ENCODE measurements around the gene SERINC2. TPM values are rescaled to one million over a fixed set of nuclear protein-coding genes. Genes with fewer than 3 reads are reported as not detected.

Gene SERINC2
- total and polyA plus RNA-seq, 9 of the 15 experiments (the other 6 are each of a cell fraction or from before 2014, with no cell fraction given), result 0.07 to 1.2 (median 0.70) TPM; not detected in 2

- WGBS (ENCODE audit: insufficient coverage, low coverage, missing lambda C conversion rate), result 13% methylated on average over 14 of the region's 14 CpGs
These were observed 13.4 kb downstream of the SERINC2 start for GRCh38 chr1:31426249-31426922.

More at GRCh38 chr1:31426249-31426922, 13.4 kb downstream of the SERINC2 start:
- TF ChIP-seq ZBTB33 (CRISPR knock-in tag; IDR thresholded peaks at IDR 0.05) (peak; percentile 39; the same call in 1 of the 2 replicates), JUND (IDR thresholded peaks at IDR 0.05; ENCODE audit: borderline replicate concordance, low read depth, low read length) (0 out of 2 replicates have a peak, but pooled peaks have one; percentile 6), JUND (tag; IDR thresholded peaks at IDR 0.05; ENCODE audit: borderline replicate concordance, low read depth, low read length) (peak; percentile 34; the same call in 1 of the 3 replicates), CREM (IDR thresholded peaks at IDR 0.05; ENCODE audit: low read depth) (0 out of 2 replicates have a peak, but pooled peaks have one; percentile 15), JUNB (CRISPR knock-in tag; conservative IDR thresholded peaks at IDR 0.05) (peak; percentile 69; the same call in 1 of the 2 replicates), ZNF347 (CRISPR knock-in tag; IDR thresholded peaks at IDR 0.05; ENCODE audit: low read depth) (no peak), ATF1 (CRISPR knock-in tag; IDR thresholded peaks at IDR 0.05) (no peak), ATF1 (tag; IDR thresholded peaks at IDR 0.05) (peak; percentile 75), POLR2H (tag; IDR thresholded peaks at IDR 0.05; ENCODE audit: low read depth) (no peak), ATF3 (IDR thresholded peaks at IDR 0.05) (peak; percentile 84), ATF3 (CRISPR knock-in tag; conservative IDR thresholded peaks at IDR 0.05) (no peak), ATF7 (IDR thresholded peaks at IDR 0.05) (peak; percentile 84)
- BruUV-seq (replicated peaks), result no TSS peak
- intact Hi-C loops (cut with micrococcal nuclease), result loop anchor here (10.0 kb wide), 1 partner anchor 118 kb away; no protein-coding TSS in a partner anchor
- no peaks in the 10 kb centered on the region for H3K36me3 ChIP-seq (ENCODE audit: control insufficient read depth, insufficient read depth, low read length)
- CTCF ChIA-PET (ENCODE audit: low intra/inter-chr PET ratio), result no interaction called here
- no peaks in the 10 kb centered on the region for H3K9me1 ChIP-seq (ENCODE audit: control insufficient read depth, insufficient read depth, low read length)
- no peaks in the 10 kb centered on the region for H3K79me2 ChIP-seq (ENCODE audit: control insufficient read depth, insufficient read depth, low read length)
- POLR2A ChIA-PET, result interaction anchor here (0.6 to 0.9 kb wide), 2 partner anchors 16 to 32 kb away, joined by 3 read pairs; no protein-coding TSS in a partner anchor
- no peak overlapping the region for H3K4me3 ChIP-seq
- peaks cover 0 to 12% of the 10 kb centered on the region in 2 experiments; a peak in 1 of 5 replicates for H3K4me1 ChIP-seq (replicated peaks in 1 of 2; ENCODE audit: control insufficient read depth in 2 of 2, insufficient read depth in 2 of 2, low read length in 2 of 2)
- H2AFZ ChIP-seq (ENCODE audit: low read depth, low read length), result no peak overlapping the region
- in situ Hi-C loops (cut with MboI), result loop anchor here (5.0 kb wide), 1 partner anchor 244 kb away; no protein-coding TSS in a partner anchor
- DNase-seq (ENCODE audit: extremely low read depth in 1 of 4, low spot score in 3 of 4) (no peak), FAIRE-seq (no peak), ATAC-seq (no peak)
- H3K4me2 ChIP-seq (ENCODE audit: insufficient read depth, low read length), result no peak overlapping the region
- H4K20me1 ChIP-seq (replicated peaks; ENCODE audit: control insufficient read depth, insufficient read depth, low read length), result peaks cover 22% of the 10 kb centered on the region; the same call in 1 of the 2 replicates
- no peak overlapping the region for H3K27ac ChIP-seq (ENCODE audit: extremely low read depth, low read depth, low read length)
- no peaks in the 10 kb centered on the region for H3K9me3 ChIP-seq (replicated peaks; ENCODE audit: control insufficient read depth, insufficient read depth, low read depth, low read length)
- no peak overlapping the region for H3K9ac ChIP-seq (ENCODE audit: insufficient read depth in 1 of 2, low read depth in 2 of 2, low read length in 2 of 2)
- H3K27me3 ChIP-seq (ENCODE audit: control insufficient read depth in 2 of 2, insufficient read depth in 2 of 2, low read length in 2 of 2), result peaks cover 6 to 33% of the 10 kb centered on the region in 2 experiments; a peak in 3 of 5 replicates

Measured in K562 (cell line).